ENCODE results near the gene SSTR3.

The SSTR3 gene

GRCh38 chr22:37212174-37212906 is at the start of gene SSTR3:
Gene SSTR3 (minus strand): TSS chr22:37212477. CDS start chr22:37207803, 4,674 bp downstream.
- Histone ChIP-seq H3K27ac (no peak within 1 kb of the TSS), H3K4me3 (no peak within 1 kb of the TSS)
- TF ChIP-seq CTCF (IDR thresholded peaks at IDR 0.05): no peak
- DNase-seq (ENCODE audit: low spot score): no peak

GRCh38 chr22:37260901-37261336 is 48.6 kb upstream of the SSTR3 start:
- no peak for DNase-seq (ENCODE audit: low spot score)
- Histone ChIP-seq H3K27ac (no peak overlapping the region), H3K4me3 (no peak overlapping the region)
- peak; percentile 67 for TF ChIP-seq CTCF (IDR thresholded peaks at IDR 0.05)

GRCh38 chr22:37260155-37260795 is 48.0 kb upstream of the SSTR3 start:
- no peak overlapping the region for H3K4me3 ChIP-seq
- no peak for TF ChIP-seq CTCF (IDR thresholded peaks at IDR 0.05)
- no peak overlapping the region for H3K27ac ChIP-seq
- DNase-seq (ENCODE audit: low spot score): no peak

- Histone ChIP-seq H3K4me3 (no peak overlapping the region), H3K27ac (no peak overlapping the region)
- no peak for TF ChIP-seq CTCF (IDR thresholded peaks at IDR 0.05)
- DNase-seq (ENCODE audit: low spot score): no peak
These were observed 47.3 kb upstream of the SSTR3 start for GRCh38 chr22:37259540-37260029.

GRCh38 chr22:37258753-37259401 is 46.6 kb upstream of the SSTR3 start:
- no peak overlapping the region for H3K4me3 ChIP-seq
- no peak for TF ChIP-seq CTCF (IDR thresholded peaks at IDR 0.05)
- no peak for DNase-seq (ENCODE audit: low spot score)
- H3K27ac ChIP-seq: no peak overlapping the region

GRCh38 chr22:37258005-37258752 is 45.9 kb upstream of the SSTR3 start:
- Histone ChIP-seq H3K27ac (no peak overlapping the region), H3K4me3 (no peak overlapping the region)
- no peak for TF ChIP-seq CTCF (IDR thresholded peaks at IDR 0.05)
- no peak for DNase-seq (ENCODE audit: low spot score)

Data from coronary artery (tissue), 2 donors.